ENCODE results near the gene CFH.
"Not testable (repeated sequence)": the region's sequence is repeated elsewhere in the genome, so short reads cannot be mapped to it uniquely, and the experiment has no call there.

Gene CFH
- total RNA-seq: 0.40 to 1.6 reads per million in 2 donors

GRCh38 chr1:196651637-196652215 lies at the start of gene CFH:
TSS of gene CFH (plus strand) at chr1:196652043. CDS start at chr1:196652118, 75 bp downstream.
- DNase-seq: peak in 1 of 5 experiments; percentile 32

DNA sequence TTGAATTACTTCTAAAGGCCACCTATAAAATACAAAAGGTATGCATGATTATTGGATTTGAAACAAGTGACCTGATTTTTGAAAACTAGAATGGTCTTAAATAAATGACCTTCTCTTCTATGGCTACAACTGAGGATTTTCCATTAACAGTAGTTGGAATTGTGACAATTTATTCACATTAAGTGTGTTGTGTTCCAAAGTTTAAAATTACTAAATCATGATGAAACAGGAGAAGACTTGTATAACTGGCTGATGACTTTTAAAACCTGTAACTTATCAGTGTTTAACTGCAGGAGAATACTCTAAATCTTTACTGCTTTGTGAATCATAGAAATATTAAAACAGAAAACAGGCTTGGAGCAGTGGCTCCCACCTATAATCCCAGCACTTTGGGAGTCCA lies 48.2 kb upstream of the CFH start:
- no peak for DNase-seq

- no peak for DNase-seq
These were observed 43.9 kb upstream of the CFH start for GRCh38 chr1:196607981-196608380.

DNA sequence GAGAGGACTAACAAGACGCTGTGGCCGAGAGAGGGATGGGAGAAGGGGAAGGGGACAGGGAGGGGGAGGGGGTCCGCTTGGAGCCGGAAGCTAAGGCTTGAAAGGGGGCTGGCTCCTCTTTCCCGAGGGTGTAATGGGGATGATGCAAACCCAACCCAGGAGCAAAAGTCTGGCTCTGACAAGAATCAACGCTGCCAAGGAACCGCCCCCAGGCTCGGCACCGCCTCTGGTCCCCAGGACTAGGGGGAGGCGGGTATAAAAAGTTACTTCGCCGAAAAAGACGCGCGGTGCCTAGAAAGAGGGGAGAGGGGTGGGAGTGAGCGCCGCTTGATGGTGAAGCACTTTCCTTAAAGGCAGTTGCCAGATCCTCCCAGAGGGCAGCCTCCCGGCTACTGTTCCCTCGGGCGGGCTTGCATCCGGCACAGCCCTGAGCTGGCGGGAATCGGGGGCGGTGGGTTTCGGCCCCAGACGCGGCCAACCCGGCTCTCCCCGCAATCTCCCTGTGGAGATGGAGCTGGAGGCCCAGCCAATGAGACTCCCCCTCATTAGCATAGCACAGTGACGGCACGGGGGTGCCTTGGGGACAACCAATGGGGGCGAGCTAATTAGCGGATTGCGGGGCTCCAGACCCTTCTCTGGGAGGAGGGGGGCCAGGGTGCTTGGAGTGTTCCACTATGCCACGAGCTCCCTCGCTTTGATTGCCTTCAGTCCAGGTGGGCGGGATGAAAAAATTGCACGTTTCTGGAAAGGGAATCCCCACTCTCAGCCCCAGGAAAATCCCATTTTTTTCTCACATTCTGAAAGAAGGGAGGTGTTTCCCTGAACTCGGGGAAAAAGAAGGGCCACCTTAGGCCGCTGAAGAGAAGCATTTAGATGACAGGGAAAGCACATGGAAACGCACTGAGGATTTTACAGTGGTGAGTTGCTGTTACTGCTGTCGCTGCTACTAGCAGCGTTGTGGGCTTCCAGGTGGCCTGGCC lies 43.2 kb upstream of the CFH start, which contains the start of gene KCNT2:
Gene KCNT2, minus strand, starts transcription at position 51 of the 980 bp plus-strand sequence. CDS start 131 bp downstream, outside the sequence.
- DNase-seq: peak in 1 of 5 experiments; percentile 8

GRCh38 chr1:196609370-196609737 lies 42.5 kb upstream of the CFH start:
- no peak for DNase-seq

DNA sequence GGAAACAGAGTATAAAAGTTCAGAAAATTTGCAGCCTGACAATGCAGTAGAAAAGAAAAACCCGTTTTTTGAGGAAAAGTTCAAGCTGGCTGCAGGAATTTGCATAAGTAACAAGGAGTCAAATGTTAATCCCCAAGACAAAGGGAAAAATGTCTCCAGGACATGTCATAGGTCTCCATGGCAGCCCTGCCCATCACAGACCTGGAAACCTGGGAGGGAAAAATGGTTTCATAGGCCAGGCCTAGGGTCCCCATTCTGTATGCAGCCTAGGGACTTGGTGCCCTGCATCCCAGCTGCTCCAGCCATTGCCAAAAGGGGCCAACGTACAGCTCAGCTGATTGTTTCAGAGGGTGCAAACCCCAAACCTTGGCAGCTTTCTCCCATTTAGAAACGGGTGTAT lies 40.0 kb upstream of the CFH start:
- no peak for DNase-seq

GRCh38 chr1:196619721-196620120 lies 32.1 kb upstream of the CFH start:
- no peak for DNase-seq

- no peak for DNase-seq
These were observed 28.8 kb upstream of the CFH start for GRCh38 chr1:196623079-196623478.

GRCh38 chr1:196628838-196629237 lies 23.0 kb upstream of the CFH start:
- DNase-seq: no peak

DNA sequence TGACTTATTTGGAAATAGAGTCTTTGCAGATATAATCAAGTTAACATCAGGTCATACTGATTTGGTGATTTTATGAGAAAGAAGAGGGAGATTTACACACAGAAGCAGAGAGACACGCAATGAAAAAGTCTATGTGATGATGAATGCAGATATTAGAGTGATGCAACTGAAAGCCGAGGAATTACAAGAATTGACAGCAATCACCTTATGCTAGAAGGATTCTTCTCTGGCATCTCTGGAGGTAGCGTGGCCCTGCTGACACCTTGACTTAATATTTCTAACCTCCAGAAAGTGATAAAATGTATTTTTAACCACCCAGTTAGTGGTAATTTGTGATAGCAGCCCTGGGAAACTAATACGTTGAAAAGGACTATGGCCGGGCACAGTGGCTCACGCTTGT lies 14.2 kb upstream of the CFH start:
- DNase-seq: no peak

DNA sequence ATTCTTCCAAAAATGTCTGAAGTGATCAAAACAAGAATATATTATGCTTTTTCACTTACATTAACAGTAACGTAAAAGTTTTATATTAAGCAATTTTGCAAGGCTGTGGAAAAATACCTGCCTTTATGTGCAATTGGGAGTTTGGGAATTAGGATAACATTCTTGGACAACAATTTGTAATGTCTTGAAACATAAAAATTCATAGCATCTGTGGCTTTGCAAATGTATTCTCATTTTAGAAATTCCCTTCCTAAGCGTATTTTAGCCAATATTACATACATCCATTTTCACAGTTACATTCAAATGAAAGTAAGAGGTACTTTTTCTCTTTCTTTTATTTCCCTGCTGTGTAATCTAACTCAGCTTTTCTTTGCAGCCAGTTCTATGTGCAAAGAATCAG lies 13.4 kb upstream of the CFH start:
- no peak for DNase-seq

- not testable (repeated sequence) for DNase-seq
These were observed 12.6 kb upstream of the CFH start for GRCh38 chr1:196639291-196639690.

- DNase-seq: no peak
These were observed 10.9 kb upstream of the CFH start for GRCh38 chr1:196640976-196641375.

GRCh38 chr1:196649990-196650389 lies 1.9 kb upstream of the CFH start:
- DNase-seq: no peak

DNA sequence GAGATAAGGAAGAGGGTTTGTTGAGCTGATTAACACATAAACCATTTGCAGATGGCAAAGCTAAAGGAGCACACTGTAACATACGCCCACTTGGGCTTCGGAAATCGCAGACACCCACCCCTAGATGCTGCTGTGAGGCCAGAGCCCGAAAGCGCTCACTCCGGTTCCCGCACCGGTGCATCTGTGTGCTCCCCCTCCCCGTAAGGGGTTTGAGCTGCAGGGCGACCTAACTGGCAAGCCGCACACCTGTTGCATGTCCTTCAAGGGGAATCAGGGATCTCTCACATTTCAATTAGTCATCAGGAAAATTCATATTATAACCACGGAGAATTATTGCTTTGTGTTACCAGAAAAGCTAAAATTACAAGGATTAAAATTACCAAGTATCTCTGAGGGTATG lies 1.4 kb upstream of the CFH start:
- DNase-seq: no peak

DNA sequence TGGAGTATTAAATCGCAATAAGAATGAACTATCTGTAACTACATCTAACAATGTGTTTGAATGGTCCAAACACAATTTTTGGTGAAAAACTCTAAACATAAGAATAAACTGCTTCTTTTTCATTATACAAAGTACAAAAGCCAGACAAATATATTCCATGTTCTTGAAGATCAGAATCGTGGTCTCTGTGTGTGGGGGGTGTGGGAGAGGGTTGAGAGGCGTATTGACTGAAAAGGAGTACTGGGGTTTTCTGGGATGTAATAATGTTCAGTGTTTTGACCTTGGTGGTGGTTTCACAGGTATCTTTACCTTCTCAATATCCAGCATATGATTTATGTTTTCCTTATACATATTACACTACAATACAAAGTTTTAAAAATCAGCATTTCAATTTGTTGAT lies 764 bp upstream of the CFH start:
- no peak for DNase-seq

DNA sequence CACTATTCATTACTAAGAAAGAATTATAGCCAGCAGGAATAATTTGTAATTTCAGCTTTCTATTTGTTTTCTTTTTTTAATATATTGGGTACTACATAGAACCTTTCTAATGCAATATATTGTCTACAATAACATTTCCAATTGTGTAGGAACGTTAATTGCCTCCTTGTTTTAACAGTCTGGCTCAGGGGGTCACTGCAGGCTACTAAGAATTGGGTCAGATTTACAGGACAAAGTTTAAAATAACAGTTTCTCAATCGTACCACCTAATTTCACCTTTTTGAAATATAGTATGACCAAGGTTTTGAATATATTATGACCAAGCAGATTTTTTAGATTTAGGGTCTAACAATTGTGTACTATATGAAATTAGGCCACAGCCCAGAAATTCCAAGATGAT lies 2.4 kb downstream of the CFH start:
- DNase-seq: no peak

- DNase-seq: no peak
These were observed 3.2 kb downstream of the CFH start for GRCh38 chr1:196655071-196655470.

DNA sequence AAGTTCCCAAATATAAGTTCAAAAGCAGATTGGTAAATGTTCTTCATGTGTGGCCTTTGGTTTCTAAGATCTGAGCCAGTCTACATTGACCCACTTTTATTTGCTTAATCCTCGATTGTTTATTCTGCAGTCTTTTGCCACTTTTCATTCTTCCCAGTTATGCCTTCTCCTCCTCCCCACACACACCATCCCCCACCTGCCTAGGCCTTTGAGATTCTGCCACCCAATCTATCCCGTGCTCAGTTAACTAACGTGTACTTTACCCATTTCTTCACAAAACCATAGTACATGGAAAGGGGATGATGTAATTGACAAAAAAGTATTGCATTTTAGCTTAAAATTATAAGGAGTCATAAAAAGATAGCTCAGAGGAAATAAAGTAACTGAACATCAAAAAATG lies 3.7 kb downstream of the CFH start:
- DNase-seq: no peak

DNA sequence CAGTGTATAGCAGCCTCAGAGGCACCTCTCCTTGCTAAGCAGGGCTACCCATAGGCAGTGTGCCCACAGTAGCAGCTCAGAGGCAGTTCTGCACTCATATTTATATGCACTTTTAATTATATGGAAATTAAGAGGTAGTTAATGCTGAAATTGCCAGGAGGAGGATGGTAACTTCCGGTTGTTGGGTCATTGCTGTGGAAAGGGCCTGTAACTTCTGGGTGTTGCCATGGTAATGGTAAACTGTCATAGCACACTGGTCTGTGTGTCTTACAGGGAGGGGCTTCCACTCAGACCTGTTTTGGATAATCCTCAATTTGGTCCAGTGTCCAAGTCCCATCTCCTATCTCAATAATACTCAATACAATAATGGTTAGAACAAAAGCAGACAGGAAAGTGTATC lies 7.6 kb downstream of the CFH start:
- no peak for DNase-seq

GRCh38 chr1:196660272-196660671 lies 8.4 kb downstream of the CFH start:
- no peak for DNase-seq

DNA sequence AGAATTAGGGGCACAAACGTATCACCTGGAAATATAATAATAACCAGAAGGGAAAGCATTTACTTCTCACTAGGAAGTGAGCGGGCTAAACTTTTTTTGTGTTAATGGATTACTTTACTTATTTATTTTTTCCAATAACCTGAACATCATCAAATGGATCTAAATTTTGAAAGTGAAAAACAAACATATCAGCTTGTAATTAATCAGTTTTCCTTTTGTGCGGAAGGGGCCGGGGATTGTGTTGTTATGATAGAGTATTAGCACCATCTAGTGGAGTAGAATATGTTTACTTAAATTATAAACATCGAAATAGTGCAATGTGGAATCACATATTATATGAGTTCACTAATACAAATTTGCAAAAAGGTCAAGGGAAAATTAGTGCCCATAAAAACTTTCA lies 9.0 kb downstream of the CFH start:
- peak in 1 of 5 experiments; percentile 17 for DNase-seq

GRCh38 chr1:196661345-196661744 lies 9.5 kb downstream of the CFH start:
- DNase-seq: no peak

DNA sequence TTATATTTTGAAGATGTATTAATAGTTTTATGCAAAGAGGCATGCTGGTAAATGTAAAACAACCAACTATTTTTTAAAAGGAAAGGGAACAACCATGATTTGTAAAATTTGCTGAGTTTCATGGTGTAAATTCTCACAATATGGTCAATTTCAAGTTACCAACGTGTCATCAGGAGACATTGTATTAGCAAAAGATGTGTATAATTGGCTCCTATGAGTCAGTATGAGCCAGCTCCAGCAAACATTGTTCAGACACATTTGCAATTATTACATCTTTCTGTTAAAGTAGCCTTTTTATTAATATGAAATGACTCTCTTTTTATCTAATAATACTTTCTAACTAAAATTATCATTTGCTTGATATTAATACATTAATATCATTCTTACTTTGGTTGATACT lies 15.3 kb downstream of the CFH start:
- DNase-seq: no peak

All from T-helper 2 cell (primary cell).